ENCODE data around the gene ARHGAP21. TPM values are rescaled to one million over a fixed set of nuclear protein-coding genes. Genes with fewer than 3 reads are reported as not detected.

Gene ARHGAP21
- total RNA-seq, 1 experiment from 2014 or later: 115 TPM

DNA sequence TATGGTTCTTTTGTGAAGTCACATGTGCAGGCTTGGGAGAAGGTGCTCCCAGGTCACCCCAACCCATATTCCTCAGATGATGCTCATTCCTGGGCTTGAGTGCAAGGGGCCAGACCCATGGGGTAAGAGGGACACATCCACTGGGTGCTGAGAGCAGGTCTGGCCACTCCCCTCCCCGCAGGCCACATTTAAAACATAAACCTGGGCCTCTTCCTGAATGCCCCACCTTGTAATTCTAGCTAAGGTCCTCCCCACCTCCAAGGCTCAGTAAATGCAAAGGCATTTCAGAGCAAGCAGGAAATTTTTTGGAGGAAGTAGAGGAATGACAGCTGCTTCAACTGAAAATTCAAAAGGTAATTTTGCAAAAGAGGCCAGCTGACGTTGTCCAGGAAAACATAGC, 172.5 kb downstream of the ARHGAP21 start:
- no peak overlapping the region for H3K4me2 ChIP-seq
- H3K27me3 ChIP-seq (ENCODE audit: insufficient read depth, low read depth): no peaks in the 10 kb centered on the region
- H3K4me1 ChIP-seq (replicated peaks; ENCODE audit: insufficient read depth): no peaks in the 10 kb centered on the region
- TF ChIP-seq EZH2 (IDR thresholded peaks at IDR 0.05; ENCODE audit: low read depth): no peak
- TF ChIP-seq, protein P1, sequence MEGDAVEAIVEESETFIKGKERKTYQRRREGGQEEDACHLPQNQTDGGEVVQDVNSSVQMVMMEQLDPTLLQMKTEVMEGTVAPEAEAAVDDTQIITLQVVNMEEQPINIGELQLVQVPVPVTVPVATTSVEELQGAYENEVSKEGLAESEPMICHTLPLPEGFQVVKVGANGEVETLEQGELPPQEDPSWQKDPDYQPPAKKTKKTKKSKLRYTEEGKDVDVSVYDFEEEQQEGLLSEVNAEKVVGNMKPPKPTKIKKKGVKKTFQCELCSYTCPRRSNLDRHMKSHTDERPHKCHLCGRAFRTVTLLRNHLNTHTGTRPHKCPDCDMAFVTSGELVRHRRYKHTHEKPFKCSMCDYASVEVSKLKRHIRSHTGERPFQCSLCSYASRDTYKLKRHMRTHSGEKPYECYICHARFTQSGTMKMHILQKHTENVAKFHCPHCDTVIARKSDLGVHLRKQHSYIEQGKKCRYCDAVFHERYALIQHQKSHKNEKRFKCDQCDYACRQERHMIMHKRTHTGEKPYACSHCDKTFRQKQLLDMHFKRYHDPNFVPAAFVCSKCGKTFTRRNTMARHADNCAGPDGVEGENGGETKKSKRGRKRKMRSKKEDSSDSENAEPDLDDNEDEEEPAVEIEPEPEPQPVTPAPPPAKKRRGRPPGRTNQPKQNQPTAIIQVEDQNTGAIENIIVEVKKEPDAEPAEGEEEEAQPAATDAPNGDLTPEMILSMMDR (conservative IDR thresholded peaks at IDR 0.05): no peak
- no peaks in the 10 kb centered on the region for H4K20me1 ChIP-seq (ENCODE audit: insufficient read depth)
- ChIA-PET POLR2A (ENCODE audit: unreplicated experiment) (no interaction called here), CTCF (no interaction called here)
- no peaks in the 10 kb centered on the region for H3K79me2 ChIP-seq (ENCODE audit: low read depth)
- H3K36me3 ChIP-seq (ENCODE audit: low read depth): no peaks in the 10 kb centered on the region
- intact Hi-C loops (cut with micrococcal nuclease; ENCODE audit: unreplicated experiment): loop anchor here (10.0 kb wide), 1 partner anchor 674 kb away; no protein-coding TSS in a partner anchor
- BruUV-seq (replicated peaks): no TSS peak
- H3K4me3 ChIP-seq: no peak overlapping the region
- no peaks in the 10 kb centered on the region for H3F3A ChIP-seq (ENCODE audit: insufficient read depth, low read depth)
- peak in 1 of 2 experiments; percentile 14 for DNase-seq
- no peaks in the 10 kb centered on the region for H3K9me3 ChIP-seq (ENCODE audit: insufficient read depth, low read depth)
- H3K27ac ChIP-seq: no peak overlapping the region
- H2AFZ ChIP-seq: no peak overlapping the region
- H3K9me2 ChIP-seq (ENCODE audit: insufficient read depth): no peaks in the 10 kb centered on the region

DNA sequence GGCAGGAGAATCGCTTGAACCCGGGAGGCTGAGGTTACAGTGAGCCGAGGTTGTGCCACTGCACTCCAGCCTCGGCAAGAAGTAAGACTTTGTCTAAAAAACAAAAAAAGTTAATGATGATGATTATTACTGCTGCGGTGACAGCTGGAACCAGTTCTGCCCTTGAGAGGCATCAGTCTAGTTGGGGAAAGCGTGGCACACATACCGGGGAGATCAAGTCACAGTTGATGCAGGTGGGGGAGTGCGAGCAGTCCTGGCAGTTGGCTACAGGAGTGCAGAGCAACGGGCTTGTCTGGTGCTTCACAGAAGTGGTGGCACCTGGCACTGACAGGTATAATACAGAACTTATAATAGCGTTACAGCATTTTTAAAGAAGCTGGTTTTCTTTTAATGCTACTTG, 173.0 kb downstream of the ARHGAP21 start:
- no peak overlapping the region for H3K4me2 ChIP-seq
- H3F3A ChIP-seq (ENCODE audit: insufficient read depth, low read depth): no peaks in the 10 kb centered on the region
- no peaks in the 10 kb centered on the region for H4K20me1 ChIP-seq (ENCODE audit: insufficient read depth)
- POLR2A ChIA-PET (ENCODE audit: unreplicated experiment): no interaction called here
- H3K36me3 ChIP-seq (ENCODE audit: low read depth): no peaks in the 10 kb centered on the region
- no peak overlapping the region for H3K4me3 ChIP-seq
- H3K79me2 ChIP-seq (ENCODE audit: low read depth): no peaks in the 10 kb centered on the region
- H2AFZ ChIP-seq: no peak overlapping the region
- H3K9me3 ChIP-seq (ENCODE audit: insufficient read depth, low read depth): no peaks in the 10 kb centered on the region
- no peak overlapping the region for H3K27ac ChIP-seq
- no peak for DNase-seq
- intact Hi-C loops (cut with micrococcal nuclease; ENCODE audit: unreplicated experiment): loop anchor here (10.0 kb wide), 1 partner anchor 674 kb away; no protein-coding TSS in a partner anchor
- no TSS peak for BruUV-seq (replicated peaks)
- no peaks in the 10 kb centered on the region for H3K9me2 ChIP-seq (ENCODE audit: insufficient read depth)
- TF ChIP-seq, protein P1 (conservative IDR thresholded peaks at IDR 0.05): no peak
- no peak for TF ChIP-seq EZH2 (IDR thresholded peaks at IDR 0.05; ENCODE audit: low read depth)
- no peaks in the 10 kb centered on the region for H3K4me1 ChIP-seq (replicated peaks; ENCODE audit: insufficient read depth)
- CTCF ChIA-PET: no interaction called here
- no peaks in the 10 kb centered on the region for H3K27me3 ChIP-seq (ENCODE audit: insufficient read depth, low read depth)

DNA sequence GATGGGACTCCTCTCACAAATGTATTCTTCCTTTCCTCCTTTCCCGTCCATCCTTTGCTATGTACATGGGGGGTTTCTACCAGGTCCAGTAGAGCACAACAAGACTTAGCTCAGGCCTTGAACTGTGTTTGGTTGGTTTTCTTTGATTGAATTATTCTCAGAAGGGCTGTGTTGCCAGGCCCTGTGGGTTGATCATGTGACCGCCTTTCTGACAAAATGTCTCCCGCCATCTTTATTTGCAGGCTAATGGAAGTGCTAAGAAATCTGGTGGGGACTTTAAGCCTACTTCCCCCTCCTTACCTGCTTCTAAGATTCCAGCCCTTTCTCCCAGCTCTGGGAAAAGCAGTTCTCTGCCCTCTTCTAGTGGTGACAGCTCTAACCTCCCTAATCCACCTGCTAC, 178.1 kb downstream of the ARHGAP21 start:
- Histone ChIP-seq H3K36me3 (ENCODE audit: low read depth) (no peaks in the 10 kb centered on the region; the same call in 1 of the 2 replicates), H3K27me3 (ENCODE audit: insufficient read depth, low read depth) (no peaks in the 10 kb centered on the region), H3K9me2 (ENCODE audit: insufficient read depth) (no peaks in the 10 kb centered on the region), H3F3A (ENCODE audit: insufficient read depth, low read depth) (no peaks in the 10 kb centered on the region), H3K4me1 (replicated peaks; ENCODE audit: insufficient read depth) (no peaks in the 10 kb centered on the region), H3K79me2 (ENCODE audit: low read depth) (no peaks in the 10 kb centered on the region), H3K4me3 (no peak overlapping the region), H4K20me1 (ENCODE audit: insufficient read depth) (no peaks in the 10 kb centered on the region), H3K9me3 (ENCODE audit: insufficient read depth, low read depth) (no peaks in the 10 kb centered on the region), H3K27ac (no peak overlapping the region), H2AFZ (no peak overlapping the region), H3K4me2 (no peak overlapping the region)
- CTCF ChIA-PET: no interaction called here
- BruUV-seq (replicated peaks): no TSS peak
- no peak for DNase-seq
- intact Hi-C loops (cut with micrococcal nuclease; ENCODE audit: unreplicated experiment): no loop called here
- POLR2A ChIA-PET (ENCODE audit: unreplicated experiment): no interaction called here
- no peak for TF ChIP-seq EZH2 (IDR thresholded peaks at IDR 0.05; ENCODE audit: low read depth)
- TF ChIP-seq, protein P1 (conservative IDR thresholded peaks at IDR 0.05): no peak
